OCI-LY7 (cell line): ENCODE data around the gene TOP1. TPM values are rescaled to one million over a fixed set of nuclear protein-coding genes. Genes with fewer than 3 reads are reported as not detected.

Experiments used
- BruUV-seq: library from RNA; stranded (reverse); fragments of 400-500 nt; replicated peaks from 2 replicates; lab custom pipeline; 2021; lab: Mats Ljungman, UMichigan
- CTCF ChIA-PET: fragments of 300-600 bp; sonication (Branson Sonifier 250); formaldehyde crosslinking; loops from one replicate; lab custom pipeline; 2022; ENCODE audit warnings: antibody characterized with exemption; ENCODE audit not compliant: unreplicated experiment; lab: Charles Lee
- POLR2A ChIA-PET: fragments of 300-600 bp; sonication (Branson Sonifier 250); formaldehyde crosslinking; loops from one replicate; lab custom pipeline; 2022; ENCODE audit warnings: antibody characterized with exemption; lab: Charles Lee
- DNase-seq: peaks from one replicate; pipeline ENCODE4 v3.0.0-alpha.2; 2015; ENCODE audit warnings: low spot score
- H2AFZ ChIP-seq: fragments of 200-600 bp; sonication (generic), shearing (Covaris generic); 2 replicates; pipeline ENCODE4 v1.6.1; 2014; ENCODE audit warnings: mild to moderate bottlenecking, antibody characterized with exemption, low read length, moderate library complexity
- H3K27ac ChIP-seq: fragments of 200-600 bp; sonication (generic); 2 replicates; pipeline ENCODE4 v1.5.1; 2014; ENCODE audit warnings: mixed run types, low read depth, mild to moderate bottlenecking, moderate library complexity, low read length, inconsistent platforms; ENCODE audit not compliant: poor library complexity, severe bottlenecking
- H3K36me3 ChIP-seq: fragments of 200-600 bp; sonication (generic); 2 replicates; pipeline ENCODE4 v1.6.1; 2014; ENCODE audit warnings: mild to moderate bottlenecking, antibody characterized with exemption, low read length, moderate library complexity, mixed read lengths; ENCODE audit not compliant: insufficient read depth
- H3K4me1 ChIP-seq: fragments of 200-600 bp; sonication (generic); 2 replicates; pipeline ENCODE4 v1.5.1; 2014; ENCODE audit warnings: mild to moderate bottlenecking, low read length; ENCODE audit not compliant: insufficient read depth, poor library complexity, severe bottlenecking
- H3K4me2 ChIP-seq: fragments of 200-600 bp; sonication (generic); 2 replicates; pipeline ENCODE4 v1.6.1; 2014; ENCODE audit warnings: mild to moderate bottlenecking, low read length
- H3K4me3 ChIP-seq: fragments of 200-600 bp; sonication (generic); 2 replicates; pipeline ENCODE4 v1.5.1; 2014; ENCODE audit warnings: mild to moderate bottlenecking, low read depth, low read length; ENCODE audit not compliant: poor library complexity, severe bottlenecking
- H3K79me2 ChIP-seq: fragments of 200-600 bp; sonication (generic); 2 replicates; pipeline ENCODE4 v1.6.1; 2016; ENCODE audit warnings: low read depth, mild to moderate bottlenecking, low read length, moderate library complexity, mixed read lengths; ENCODE audit not compliant: insufficient read depth
- H3K9me2 ChIP-seq: fragments of 200-600 bp; sonication (generic); 2 replicates; pipeline ENCODE4 v1.6.1; 2016; ENCODE audit warnings: mild to moderate bottlenecking, low read length, mixed read lengths; ENCODE audit not compliant: insufficient read depth
- H3K9me3 ChIP-seq: fragments of 200-600 bp; sonication (generic); 2 replicates; pipeline ENCODE4 v1.6.1; 2014; ENCODE audit warnings: mild to moderate bottlenecking, mixed run types, low read length, mixed read lengths
- H4K20me1 ChIP-seq: fragments of 200-600 bp; sonication (generic); 2 replicates; pipeline ENCODE4 v1.6.1; 2014; ENCODE audit warnings: mild to moderate bottlenecking, antibody characterized with exemption, low read length, moderate library complexity, mixed read lengths; ENCODE audit not compliant: insufficient read depth
- CTCF ChIP-seq: fragments of 200-600 bp; sonication (generic); conservative IDR thresholded peaks from 2 replicates; pipeline ENCODE4 v1.5.1; 2014; ENCODE audit warnings: mild to moderate bottlenecking, antibody characterized with exemption, low read length, moderate library complexity, mixed read lengths
- EZH2phosphoT487 ChIP-seq: fragments of 200-600 bp; sonication (generic); IDR thresholded peaks from 2 replicates; pipeline ENCODE4 v1.6.1; 2018; ENCODE audit warnings: low read depth, borderline replicate concordance, mild to moderate bottlenecking, mixed run types, antibody characterized with exemption, low read length, moderate library complexity, mixed read lengths
- intact Hi-C: fragments of 100-400 bp; cut with micrococcal nuclease; formaldehyde crosslinking; loops from one replicate; pipeline ENCODE4 v1.10.0; 2022; ENCODE audit not compliant: unreplicated experiment
- total RNA-seq, 2 experiments: library from RNA; depleted of rRNA in 1 of 2; stranded (reverse); fragments of >200 nt in 1 of 2; shearing (Covaris generic) in 1 of 2; gene quantifications; 2 replicates each; pipeline ENCODE4 v1.2.3, GENCODE V29; 2014 to 2022

The TOP1 gene
- total RNA-seq, 2 experiments from 2014 or later = 44.6 to 200 TPM

DNA sequence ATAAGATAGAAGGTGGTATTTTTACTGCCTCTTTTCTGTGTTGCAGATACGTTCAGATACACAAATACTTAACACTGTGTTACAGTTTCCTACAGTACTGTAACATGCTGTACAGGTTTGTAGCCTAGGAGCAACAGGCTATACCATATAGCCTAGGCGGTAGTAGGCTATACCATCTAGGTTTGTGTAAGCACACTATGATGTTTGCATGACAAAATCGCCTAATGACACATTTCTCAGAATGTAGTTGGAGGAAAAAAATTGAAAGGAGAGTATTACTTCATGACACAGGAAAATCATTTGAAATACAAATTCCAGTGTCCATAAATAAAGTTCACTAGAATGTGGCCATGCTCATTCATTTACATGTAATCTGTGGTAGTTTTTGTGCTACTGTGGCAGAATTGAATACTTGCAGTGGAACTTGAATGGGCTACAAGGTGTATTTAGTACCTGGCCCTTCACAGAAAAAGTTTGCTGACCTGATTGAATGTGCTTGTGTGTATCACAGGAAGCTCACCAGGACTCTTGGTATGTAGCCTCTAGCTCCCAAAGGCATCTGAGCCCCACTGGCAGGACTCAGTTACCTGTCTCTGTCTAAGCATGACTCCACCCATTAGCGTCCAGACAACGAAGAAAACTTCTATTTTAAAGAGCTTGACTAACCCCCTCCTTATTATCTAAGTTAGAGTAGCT lies 18.8 kb downstream of the TOP1 start:
- Histone ChIP-seq H3K4me3 (peak overlapping the region; percentile 44), H2AFZ (no peak overlapping the region), H4K20me1 (peaks cover 57% of the 10 kb centered on the region), H3K36me3 (peaks cover 72% of the 10 kb centered on the region), H3K9me2 (no peaks in the 10 kb centered on the region), H3K4me1 (peaks cover 91% of the 10 kb centered on the region), H3K79me2 (peaks cover 100% of the 10 kb centered on the region), H3K4me2 (peak overlapping the region; percentile 71), H3K9me3 (no peaks in the 10 kb centered on the region), H3K27ac (peak overlapping the region; percentile 71)
- peak; percentile 35 for DNase-seq
- CTCF ChIA-PET = interaction anchor here (1.6 to 3.1 kb wide), 2 partner anchors 56 to 58 kb away, joined by 3 to 13 read pairs; no protein-coding TSS in a partner anchor
- TF ChIP-seq CTCF = no peak
- POLR2A ChIA-PET = interaction anchor here (0.7 to 4.9 kb wide), 12 partner anchors 9 to 65 kb away, joined by 4 to 52 read pairs (median 8); no protein-coding TSS in a partner anchor
- no TSS peak for BruUV-seq
- intact Hi-C loops = loop anchor here (5.0 kb wide), 1 partner anchor 55 kb away; no protein-coding TSS in a partner anchor

DNA sequence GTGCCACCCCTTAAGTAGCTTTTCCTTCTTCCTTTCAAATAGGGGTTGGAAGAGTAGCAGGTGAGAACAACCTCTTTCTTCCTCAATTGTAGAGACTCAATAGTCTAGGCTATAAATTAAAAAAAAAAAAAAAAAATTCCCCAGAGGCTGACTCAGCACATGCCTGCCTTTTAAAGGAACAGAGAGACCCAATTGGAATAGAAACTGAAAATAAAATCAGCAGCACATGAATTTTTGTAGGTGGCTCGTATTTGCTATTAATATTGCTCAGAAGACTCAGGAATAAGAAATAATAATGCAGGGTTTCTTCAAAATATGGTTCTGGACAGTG lies 19.3 kb downstream of the TOP1 start:
- Histone ChIP-seq H3K4me3 (peak overlapping the region; percentile 44), H3K79me2 (peaks cover 100% of the 10 kb centered on the region), H3K9me3 (peaks cover 2% of the 10 kb centered on the region; the same call in 1 of the 2 replicates), H3K9me2 (no peaks in the 10 kb centered on the region), H3K36me3 (peaks cover 72% of the 10 kb centered on the region), H4K20me1 (peaks cover 57% of the 10 kb centered on the region), H2AFZ (no peak overlapping the region), H3K4me1 (peaks cover 89% of the 10 kb centered on the region), H3K27ac (peak overlapping the region; percentile 71), H3K4me2 (peak overlapping the region; percentile 71)
- CTCF ChIA-PET = interaction anchor here (3.1 kb wide), 1 partner anchor 57 kb away, joined by 13 read pairs; no protein-coding TSS in a partner anchor
- TF ChIP-seq CTCF (no peak), EZH2phosphoT487 (no peak)
- no TSS peak for BruUV-seq
- intact Hi-C loops = loop anchor here (5.0 kb wide), 1 partner anchor 56 kb away; no protein-coding TSS in a partner anchor
- POLR2A ChIA-PET = interaction anchor here (0.7 to 4.9 kb wide), 9 partner anchors 10 to 66 kb away, joined by 4 to 52 read pairs (median 10); no protein-coding TSS in a partner anchor
- peak; percentile 51 for DNase-seq
